Endothelial cell of umbilical vein (primary cell): ENCODE data around the gene AEBP1. TPM values are rescaled to one million over a fixed set of nuclear protein-coding genes. Genes with fewer than 3 reads are reported as not detected.

Experiments
- BruUV-seq: library from RNA; stranded (reverse); fragments of 400-500 nt; replicated peaks from 2 replicates; lab custom pipeline; 2021; lab: Mats Ljungman, UMichigan
- CTCF ChIA-PET: fragments of 300-600, 350-600 bp; sonication (Branson Sonifier 250); formaldehyde crosslinking; loops from one replicate; lab custom pipeline; 2021; ENCODE audit warnings: antibody characterized with exemption, inconsistent platforms; lab: Charles Lee
- POLR2A ChIA-PET: fragments of 300-600, 350-600 bp; sonication (Branson Sonifier 250); formaldehyde crosslinking; loops from one replicate; lab custom pipeline; 2021; ENCODE audit warnings: antibody characterized with exemption, inconsistent platforms; lab: Charles Lee
- DNase-seq: peaks from one replicate; pipeline ENCODE4 v3.0.0-alpha.2; 2011; ENCODE audit warnings: low read depth, low spot score
- FAIRE-seq: peaks from 2 replicates; lab custom pipeline; 2011; peaks lifted over from hg19 to GRCh38; lab: Jason Lieb, UNC
- H2AFZ ChIP-seq: 2 replicates; pipeline ENCODE4 v1.6.0; 2012; ENCODE audit warnings: low read depth, low read length, control low read depth, inconsistent platforms
- H3K27ac ChIP-seq: 2 replicates; pipeline ENCODE4 v1.5.1; 2011; ENCODE audit warnings: low read depth, mild to moderate bottlenecking, control low read depth, low read length, moderate library complexity; ENCODE audit not compliant: insufficient read depth
- H3K27me3 ChIP-seq, 2 experiments: 2 replicates each; pipeline versions ENCODE4 v1.6.0 to v1.6.1; 2011; ENCODE audit warnings: low read length in 2 of 2, mixed read lengths in 1 of 2; ENCODE audit not compliant: control insufficient read depth in 2 of 2, insufficient read depth in 2 of 2
- H3K36me3 ChIP-seq, 2 experiments: 2 replicates in 1 of 2; 3 replicates in 1 of 2; pipeline ENCODE4 v1.5.1; 2011; ENCODE audit warnings: low read length in 2 of 2, mild to moderate bottlenecking in 1 of 2, moderate library complexity in 1 of 2; ENCODE audit not compliant: control insufficient read depth in 2 of 2, insufficient read depth in 2 of 2; ENCODE audit errors: extremely low read depth in 1 of 2
- H3K4me1 ChIP-seq: 3 replicates; pipeline ENCODE4 v1.5.1; 2011; ENCODE audit warnings: mild to moderate bottlenecking, low read length; ENCODE audit not compliant: control insufficient read depth, insufficient read depth; ENCODE audit errors: extremely low read depth
- H3K4me2 ChIP-seq: 2 replicates; pipeline ENCODE4 v1.6.1; 2011; ENCODE audit warnings: low read length, control low read depth, mixed read lengths; ENCODE audit not compliant: insufficient read depth
- H3K4me3 ChIP-seq, 3 experiments: fragments of 200-600 bp in 1 of 3; sonication (generic), shearing (Covaris generic) in 1 of 3; replicated peaks in 1 of 3; 2 replicates each; pipeline ENCODE4 v1.5.1; 2011 to 2016; ENCODE audit warnings: control low read depth in 3 of 3, low read length in 3 of 3, mild to moderate bottlenecking in 2 of 3, inconsistent platforms in 1 of 3, low read depth in 1 of 3, moderate library complexity in 1 of 3; ENCODE audit not compliant: insufficient read depth in 1 of 3
- H3K79me2 ChIP-seq: 2 replicates; pipeline ENCODE4 v1.6.0; 2012; ENCODE audit warnings: low read length, inconsistent platforms; ENCODE audit not compliant: control insufficient read depth, insufficient read depth
- H3K9ac ChIP-seq: replicated peaks from 2 replicates; pipeline ENCODE3; 2011; ENCODE audit warnings: low read length, control low read depth; ENCODE audit not compliant: insufficient read depth; ENCODE audit errors: extremely low read depth
- H3K9me1 ChIP-seq: replicated peaks from 3 replicates; pipeline ENCODE4 v1.6.0; 2011; ENCODE audit warnings: mild to moderate bottlenecking, low read length; ENCODE audit not compliant: control insufficient read depth, insufficient read depth; ENCODE audit errors: extremely low read depth
- H3K9me3 ChIP-seq: replicated peaks from 2 replicates; pipeline ENCODE4 v1.5.1; 2012; ENCODE audit warnings: low read length, inconsistent platforms; ENCODE audit not compliant: control insufficient read depth, insufficient read depth
- H4K20me1 ChIP-seq: replicated peaks from 2 replicates; pipeline ENCODE3; 2011; ENCODE audit warnings: mild to moderate bottlenecking, low read length; ENCODE audit not compliant: control insufficient read depth, insufficient read depth; ENCODE audit errors: extremely low read depth
- CTCF ChIP-seq, 2 donors: IDR thresholded peaks; 1 replicate in 1 of 2; 2 replicates in 1 of 2; pipeline ENCODE4 v1.5.1; 2011; ENCODE audit warnings: low read length in 2 of 2, mild to moderate bottlenecking in 2 of 2, moderate library complexity in 2 of 2, control low read depth in 1 of 2, inconsistent platforms in 1 of 2, low read depth in 1 of 2; ENCODE audit not compliant: insufficient read depth in 1 of 2; ENCODE audit errors: extremely low read depth in 1 of 2
- EZH2 ChIP-seq: IDR thresholded peaks from 2 replicates; pipeline ENCODE4 v1.6.1; 2012; ENCODE audit warnings: borderline replicate concordance, low read depth, mild to moderate bottlenecking, moderate library complexity, low read length, inconsistent platforms; ENCODE audit not compliant: severe bottlenecking
- FOS ChIP-seq: IDR thresholded peaks from 2 replicates; pipeline ENCODE4 v1.6.1; 2011; ENCODE audit warnings: mild to moderate bottlenecking, low read length, moderate library complexity, borderline replicate concordance; ENCODE audit not compliant: insufficient read depth
- GATA2 ChIP-seq: IDR thresholded peaks from 2 replicates; pipeline ENCODE4 v1.7.0; 2011; ENCODE audit warnings: low read depth, mild to moderate bottlenecking, moderate library complexity, mixed read lengths, low read length; ENCODE audit not compliant: insufficient read length, insufficient read depth
- JUN ChIP-seq: IDR thresholded peaks from 2 replicates; pipeline ENCODE4 v1.6.1; 2011; ENCODE audit warnings: borderline replicate concordance, low read depth; ENCODE audit not compliant: insufficient read length, insufficient read depth
- MYC ChIP-seq: IDR thresholded peaks from one replicate; pipeline ENCODE4 v1.6.1; 2011; ENCODE audit warnings: mild to moderate bottlenecking, low read depth, low read length
- POLR2A ChIP-seq: IDR thresholded peaks from 2 replicates; pipeline ENCODE4 v1.6.1; 2012; ENCODE audit warnings: low read depth, mild to moderate bottlenecking, control low read depth, low read length
- POLR2AphosphoS5 ChIP-seq: IDR thresholded peaks from 2 replicates; pipeline ENCODE4 v1.6.1; 2012; ENCODE audit warnings: low read depth, mild to moderate bottlenecking, control low read depth, low read length, moderate library complexity; ENCODE audit not compliant: insufficient read depth
- dilution Hi-C: fragments of 300-500 bp; cut with MboI; formaldehyde crosslinking; loops from one replicate; pipeline ENCODE4 v1.15.0; 2019; ENCODE audit warnings: low sequenced_read_pairs; ENCODE audit not compliant: extremely low pct_ligation_motif_present
- intact Hi-C: fragments of 100-400 bp; cut with micrococcal nuclease; formaldehyde crosslinking; loops from one replicate; pipeline ENCODE4 v1.10.0; 2022
- polyA plus RNA-seq, 4 experiments: library from polyadenylated mRNA; depleted of rRNA in 3 of 4; stranded (reverse) in 3 of 4; unstranded in 1 of 4; fragments of >200 nt; gene quantifications; 2 replicates each; pipeline versions ENCODE4 v1.2.1 to v1.2.3, GENCODE V29; 2011 to 2012; ENCODE audit warnings: missing spikeins in 1 of 4
- total RNA-seq: library from RNA; stranded (reverse); gene quantifications from 2 replicates; pipeline ENCODE4 v1.2.3, GENCODE V29; 2021

Gene AEBP1
- total and polyA plus RNA-seq, 2 donors (not counting 3 experiments of a cell fraction or from before 2014, with no cell fraction given) = 20.6 to 48.0 TPM

DNA sequence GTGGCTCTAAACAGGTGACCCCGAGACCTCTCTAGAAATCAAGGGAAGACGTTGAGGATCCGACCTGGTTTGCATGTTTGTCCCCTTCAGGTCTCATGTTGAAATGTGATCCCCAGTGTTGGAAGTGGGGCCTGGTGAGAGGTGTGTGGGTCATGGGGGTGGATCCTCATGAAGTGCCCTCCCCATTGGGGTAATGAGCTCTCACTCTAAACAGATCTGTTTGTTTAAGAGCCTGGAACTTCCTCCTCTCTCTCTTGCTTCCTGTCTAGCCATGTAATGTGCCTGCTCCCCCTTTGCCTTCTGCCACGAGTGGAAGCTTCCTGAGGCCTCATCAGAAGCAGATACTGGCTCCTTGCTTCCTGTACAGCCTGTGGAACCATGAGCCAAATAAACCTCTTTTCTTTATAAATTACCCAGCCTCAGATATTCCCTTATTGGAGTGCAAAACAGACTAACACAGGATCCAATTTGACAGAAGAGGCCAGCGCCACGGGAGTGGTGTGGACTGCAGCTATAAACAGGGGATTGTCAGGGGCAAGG lies 11.0 kb upstream of the AEBP1 start:
- Histone ChIP-seq H3K4me2 (no peak overlapping the region), H3K36me3 (no peaks in the 10 kb centered on the region), H3K9me3 (no peaks in the 10 kb centered on the region), H3K4me3 (no peak overlapping the region), H3K27ac (no peak overlapping the region), H4K20me1 (no peaks in the 10 kb centered on the region), H3K79me2 (no peaks in the 10 kb centered on the region), H3K27me3 (no peaks in the 10 kb centered on the region), H3K4me1 (peaks cover 4% of the 10 kb centered on the region), H3K9me1 (no peaks in the 10 kb centered on the region), H3K9ac (no peak overlapping the region), H2AFZ (no peak overlapping the region)
- FAIRE-seq (no peak), DNase-seq (no peak)
- ChIA-PET CTCF (no interaction called here), POLR2A (no interaction called here)
- intact Hi-C loops = no loop called here
- no peak for TF ChIP-seq FOS
- no peak for TF ChIP-seq CTCF (IDR thresholded peaks at IDR 0.05; ENCODE audit: extremely low read depth in 1 of 2, insufficient read depth in 1 of 2, low read depth in 1 of 2, low read length in 2 of 2)
- no peak for TF ChIP-seq MYC
- no peak for TF ChIP-seq JUN
- TF ChIP-seq EZH2 = no peak
- dilution Hi-C loops = no loop called here
- no TSS peak for BruUV-seq

DNA sequence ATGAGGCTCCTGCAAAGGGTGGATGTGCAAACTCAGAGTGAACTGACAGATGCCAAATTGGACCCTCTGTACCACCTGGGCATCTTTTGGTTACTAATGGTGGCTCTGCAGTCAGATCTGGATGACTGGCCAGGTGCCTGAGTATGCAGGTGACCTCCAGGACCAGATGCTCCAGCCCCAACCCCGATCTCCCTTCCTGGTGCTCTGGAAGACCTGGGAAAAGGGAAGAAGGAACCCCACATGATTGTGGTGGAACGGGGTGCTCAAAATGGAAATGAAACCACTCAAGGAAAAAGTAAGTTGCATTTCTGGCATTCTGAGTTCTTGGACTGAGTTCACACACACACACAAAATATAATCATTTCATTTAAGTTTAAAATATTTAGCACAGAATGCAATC lies 9.8 kb upstream of the AEBP1 start:
- Histone ChIP-seq H3K4me1 (no peaks in the 10 kb centered on the region), H3K4me3 (no peak overlapping the region), H3K79me2 (no peaks in the 10 kb centered on the region), H3K9me1 (no peaks in the 10 kb centered on the region), H4K20me1 (no peaks in the 10 kb centered on the region), H3K27ac (no peak overlapping the region), H3K27me3 (no peaks in the 10 kb centered on the region), H3K36me3 (no peaks in the 10 kb centered on the region), H2AFZ (no peak overlapping the region), H3K9me3 (no peaks in the 10 kb centered on the region), H3K9ac (no peak overlapping the region), H3K4me2 (no peak overlapping the region)
- FAIRE-seq (no peak), DNase-seq (no peak)
- no TSS peak for BruUV-seq
- intact Hi-C loops = no loop called here
- POLR2A ChIA-PET = no interaction called here
- TF ChIP-seq MYC (no peak), GATA2 (no peak), POLR2A (no peak), CTCF (IDR thresholded peaks at IDR 0.05; ENCODE audit: extremely low read depth in 1 of 2, insufficient read depth in 1 of 2, low read depth in 1 of 2, low read length in 2 of 2) (no peak), FOS (no peak), JUN (no peak), POLR2AphosphoS5 (no peak)
- CTCF ChIA-PET = no interaction called here
- dilution Hi-C loops = no loop called here
